Skeletal muscle tissue (tissue), 4 donors: ENCODE data around the gene MAIP1. TPM values are rescaled to one million over a fixed set of nuclear protein-coding genes. Genes with fewer than 3 reads are reported as not detected.

Source experiments
- H3K27ac ChIP-seq: one replicate; pipeline ENCODE4 v1.7.0; 2013; ENCODE audit warnings: mild to moderate bottlenecking, low read depth, low read length, inconsistent platforms
- H3K27me3 ChIP-seq, 3 donors: one replicate each; pipeline ENCODE4 v1.7.0; 2013; ENCODE audit warnings: low read length in 3 of 3; ENCODE audit not compliant: control insufficient read depth in 3 of 3, insufficient read depth in 3 of 3
- H3K36me3 ChIP-seq, 3 donors: one replicate each; pipeline ENCODE4 v1.7.0; 2013; ENCODE audit warnings: low read length in 3 of 3; ENCODE audit not compliant: control insufficient read depth in 3 of 3, insufficient read depth in 3 of 3
- H3K4me1 ChIP-seq, 3 donors: one replicate each; pipeline ENCODE4 v1.7.0; 2013; ENCODE audit warnings: low read length in 3 of 3, mild to moderate bottlenecking in 3 of 3; ENCODE audit not compliant: control insufficient read depth in 3 of 3, insufficient read depth in 3 of 3
- H3K4me3 ChIP-seq, 3 donors: one replicate each; pipeline ENCODE4 v1.7.0; 2013; ENCODE audit warnings: low read length in 3 of 3
- H3K9ac ChIP-seq, 3 donors: one replicate each; pipeline ENCODE4 v1.7.0; 2013; ENCODE audit warnings: low read length in 3 of 3, mild to moderate bottlenecking in 3 of 3, moderate library complexity in 2 of 3, low read depth in 1 of 3
- H3K9me3 ChIP-seq, 3 donors: one replicate each; pipeline ENCODE4 v1.7.0; 2013; ENCODE audit warnings: low read length in 3 of 3; ENCODE audit not compliant: control insufficient read depth in 3 of 3
- total RNA-seq: library from RNA; depleted of rRNA; stranded (reverse); fragments of >200 nt; gene quantifications from one replicate; pipeline ENCODE4 v1.2.3, GENCODE V29; 2014
- donor health status: Osteomylitis.

The MAIP1 gene
- total RNA-seq, 1 donor from 2014 or later = 15.1 TPM

GRCh38 chr2:199983534-199983933, 28.2 kb downstream of the MAIP1 start:
- peaks cover 3 to 7% (median 6%) of the 10 kb centered on the region in 3 donors for H3K4me1 ChIP-seq
- H3K36me3 ChIP-seq = no peaks in the 10 kb centered on the region
- no peaks in the 10 kb centered on the region for H3K9me3 ChIP-seq
- H3K27ac ChIP-seq = no peak overlapping the region
- no peak overlapping the region for H3K4me3 ChIP-seq
- no peaks in the 10 kb centered on the region for H3K27me3 ChIP-seq
- no peak overlapping the region for H3K9ac ChIP-seq

- Histone ChIP-seq H3K27ac (no peak overlapping the region), H3K9me3 (no peaks in the 10 kb centered on the region), H3K4me3 (no peak overlapping the region), H3K27me3 (no peaks in the 10 kb centered on the region), H3K4me1 (peaks cover 3 to 7% (median 6%) of the 10 kb centered on the region in 3 donors), H3K9ac (no peak overlapping the region), H3K36me3 (no peaks in the 10 kb centered on the region)
Measured at GRCh38 chr2:199984159-199984558, 28.8 kb downstream of the MAIP1 start.

- Histone ChIP-seq H3K4me3 (no peak overlapping the region), H3K27ac (no peak overlapping the region), H3K4me1 (peaks cover 2 to 3% (median 2%) of the 10 kb centered on the region in 3 donors), H3K9me3 (no peaks in the 10 kb centered on the region), H3K27me3 (no peaks in the 10 kb centered on the region), H3K9ac (no peak overlapping the region), H3K36me3 (no peaks in the 10 kb centered on the region)
Measured at GRCh38 chr2:199984755-199985154, 29.4 kb downstream of the MAIP1 start.

GRCh38 chr2:199985625-199986207, 30.3 kb downstream of the MAIP1 start:
- Histone ChIP-seq H3K36me3 (no peaks in the 10 kb centered on the region), H3K9ac (no peak overlapping the region), H3K27me3 (no peaks in the 10 kb centered on the region), H3K4me1 (no peaks in the 10 kb centered on the region), H3K4me3 (no peak overlapping the region), H3K9me3 (no peaks in the 10 kb centered on the region), H3K27ac (no peak overlapping the region)

GRCh38 chr2:199987586-199987985, 32.2 kb downstream of the MAIP1 start:
- no peak overlapping the region for H3K9ac ChIP-seq

GRCh38 chr2:199988151-199988550, 32.8 kb downstream of the MAIP1 start:
- no peaks in the 10 kb centered on the region for H3K4me1 ChIP-seq
- no peaks in the 10 kb centered on the region for H3K27me3 ChIP-seq
- H3K9me3 ChIP-seq = no peaks in the 10 kb centered on the region
- H3K9ac ChIP-seq = no peak overlapping the region
- H3K36me3 ChIP-seq = no peaks in the 10 kb centered on the region
- H3K27ac ChIP-seq = no peak overlapping the region
- no peak overlapping the region for H3K4me3 ChIP-seq

More at GRCh38 chr2:199987586-199987985, 32.2 kb downstream of the MAIP1 start:
- no peak overlapping the region for H3K4me3 ChIP-seq
- H3K9me3 ChIP-seq = no peaks in the 10 kb centered on the region
- no peaks in the 10 kb centered on the region for H3K4me1 ChIP-seq
- H3K27me3 ChIP-seq = no peaks in the 10 kb centered on the region
- no peak overlapping the region for H3K27ac ChIP-seq
- no peaks in the 10 kb centered on the region for H3K36me3 ChIP-seq

- no peak overlapping the region for H3K4me3 ChIP-seq
- no peaks in the 10 kb centered on the region for H3K9me3 ChIP-seq
- H3K27ac ChIP-seq = no peak overlapping the region
- no peaks in the 10 kb centered on the region for H3K27me3 ChIP-seq
- H3K4me1 ChIP-seq = no peaks in the 10 kb centered on the region
- no peaks in the 10 kb centered on the region for H3K36me3 ChIP-seq
- H3K9ac ChIP-seq = no peak overlapping the region
Measured at GRCh38 chr2:199989822-199990221, 34.4 kb downstream of the MAIP1 start.

- H3K36me3 ChIP-seq = no peaks in the 10 kb centered on the region
- no peak overlapping the region for H3K27ac ChIP-seq
- no peaks in the 10 kb centered on the region for H3K9me3 ChIP-seq
- peaks cover 3% of the 10 kb centered on the region in 3 donors for H3K4me1 ChIP-seq
- H3K27me3 ChIP-seq = no peaks in the 10 kb centered on the region
- no peak overlapping the region for H3K9ac ChIP-seq
- no peak overlapping the region for H3K4me3 ChIP-seq
Measured at GRCh38 chr2:199991691-199992090, 36.3 kb downstream of the MAIP1 start.

GRCh38 chr2:199992296-199992695, 36.9 kb downstream of the MAIP1 start:
- H3K9ac ChIP-seq = no peak overlapping the region
- H3K4me1 ChIP-seq = peaks cover 8 to 9% (median 9%) of the 10 kb centered on the region in 3 donors
- no peaks in the 10 kb centered on the region for H3K9me3 ChIP-seq

GRCh38 chr2:199994371-199994770, 39.0 kb downstream of the MAIP1 start:
- Histone ChIP-seq H3K9me3 (no peaks in the 10 kb centered on the region), H3K36me3 (no peaks in the 10 kb centered on the region), H3K9ac (no peak overlapping the region), H3K4me1 (peaks cover 12 to 13% (median 13%) of the 10 kb centered on the region in 3 donors), H3K27ac (no peak overlapping the region), H3K27me3 (no peaks in the 10 kb centered on the region), H3K4me3 (no peak overlapping the region)

More at GRCh38 chr2:199992296-199992695, 36.9 kb downstream of the MAIP1 start:
- Histone ChIP-seq H3K36me3 (no peaks in the 10 kb centered on the region), H3K27me3 (no peaks in the 10 kb centered on the region), H3K27ac (no peak overlapping the region), H3K4me3 (no peak overlapping the region)
